EL (cell line): ENCODE results near the gene NUDT22.
A peak's percentile ranks its signal among the peaks of the same experiment; 100 is the strongest.

ENCODE experiments used
- DNase-seq: peaks from one replicate; pipeline ENCODE4 v3.0.0-alpha.2; 2016

Gene NUDT22

GRCh38 chr11:64207256-64208085 is 18.6 kb upstream of the NUDT22 start:
- DNase-seq: peak; percentile 81

DNA sequence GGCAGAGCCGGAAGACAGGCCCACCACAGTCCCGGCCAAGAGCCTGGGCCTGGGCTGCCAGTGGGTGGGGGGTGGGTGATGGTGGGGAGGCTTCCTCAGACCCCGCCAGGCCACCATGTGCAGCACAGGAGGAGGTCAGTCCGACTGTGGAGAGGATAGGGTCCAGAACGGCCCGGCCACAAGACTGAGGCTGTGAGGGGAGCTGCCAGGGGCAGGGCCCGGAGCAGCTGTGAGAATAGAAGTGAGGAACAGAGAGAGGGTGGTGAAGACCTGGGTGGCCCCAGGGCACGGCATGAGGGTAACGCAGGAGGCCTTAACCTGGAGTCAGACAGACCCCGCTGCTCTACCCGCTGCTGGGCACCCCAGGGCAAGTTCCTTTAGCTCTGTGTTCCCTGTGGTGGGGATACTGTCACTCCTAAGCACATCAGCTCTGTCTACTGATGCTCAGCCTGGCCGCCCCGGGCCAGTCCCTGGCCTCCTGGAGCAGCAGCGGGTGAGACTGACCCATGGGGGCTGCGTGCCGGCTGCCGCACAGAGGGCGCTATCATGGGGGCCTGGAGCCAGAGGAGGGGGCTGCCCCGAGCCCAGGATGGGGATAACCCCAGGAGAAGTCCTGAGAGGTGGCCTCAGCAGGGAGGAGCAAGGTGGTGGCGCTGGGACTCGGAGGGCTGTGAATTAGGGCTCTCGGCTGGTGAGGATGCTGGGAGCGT is 17.8 kb upstream of the NUDT22 start:
- no peak for DNase-seq

DNA sequence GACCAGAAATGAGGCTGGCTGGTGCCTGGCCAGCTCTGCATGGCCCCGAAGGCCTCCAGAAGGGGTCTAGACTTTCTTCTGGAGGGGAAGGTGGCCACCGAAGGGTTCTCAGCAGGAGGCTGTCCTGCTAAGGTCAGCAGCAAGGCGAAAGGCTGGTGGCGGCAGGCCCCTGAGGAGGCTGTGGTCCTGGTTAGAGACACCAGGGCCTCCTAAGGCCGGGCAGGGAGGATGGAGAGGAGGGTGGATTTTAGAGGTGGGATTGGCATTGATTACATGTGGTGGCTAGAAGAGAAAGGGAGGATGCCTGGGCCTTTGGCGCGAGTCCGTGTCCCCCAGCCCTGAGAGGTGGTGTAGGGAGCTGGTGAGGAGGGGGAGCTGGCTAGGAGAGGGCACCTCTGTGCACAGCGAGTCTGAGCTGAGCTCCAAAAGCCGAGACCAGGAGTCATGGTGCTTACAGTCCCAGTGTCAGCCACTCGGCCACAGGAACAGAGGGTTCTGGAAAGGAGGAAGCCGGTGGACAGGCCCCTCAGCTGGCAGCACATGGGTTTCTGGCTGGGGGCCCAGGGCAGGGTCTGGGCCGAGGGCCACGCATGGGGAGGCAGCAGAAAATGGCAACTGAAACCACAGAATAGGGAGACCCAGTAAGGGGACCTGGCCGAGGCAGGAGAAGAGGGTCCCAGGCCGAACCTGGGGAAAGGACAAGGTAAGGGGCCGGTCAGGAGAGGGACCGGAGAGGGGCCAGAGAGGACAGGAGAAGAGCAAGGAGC is 17.1 kb upstream of the NUDT22 start:
- DNase-seq: no peak

DNA sequence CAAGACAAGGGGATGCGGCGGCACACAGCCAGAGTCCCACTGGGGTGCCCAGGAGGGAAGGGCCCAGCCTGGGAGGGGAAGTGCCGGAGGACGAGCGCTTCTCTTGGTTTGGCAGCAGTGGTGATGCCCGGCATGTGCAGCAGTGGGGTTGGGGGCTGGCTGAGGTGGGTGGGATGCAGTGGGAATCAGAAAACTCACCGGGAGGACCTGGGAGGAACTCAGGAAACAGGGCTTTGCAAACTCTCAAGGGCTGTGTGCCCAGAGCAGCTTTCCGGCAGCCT is 16.6 kb upstream of the NUDT22 start:
- DNase-seq: no peak

DNA sequence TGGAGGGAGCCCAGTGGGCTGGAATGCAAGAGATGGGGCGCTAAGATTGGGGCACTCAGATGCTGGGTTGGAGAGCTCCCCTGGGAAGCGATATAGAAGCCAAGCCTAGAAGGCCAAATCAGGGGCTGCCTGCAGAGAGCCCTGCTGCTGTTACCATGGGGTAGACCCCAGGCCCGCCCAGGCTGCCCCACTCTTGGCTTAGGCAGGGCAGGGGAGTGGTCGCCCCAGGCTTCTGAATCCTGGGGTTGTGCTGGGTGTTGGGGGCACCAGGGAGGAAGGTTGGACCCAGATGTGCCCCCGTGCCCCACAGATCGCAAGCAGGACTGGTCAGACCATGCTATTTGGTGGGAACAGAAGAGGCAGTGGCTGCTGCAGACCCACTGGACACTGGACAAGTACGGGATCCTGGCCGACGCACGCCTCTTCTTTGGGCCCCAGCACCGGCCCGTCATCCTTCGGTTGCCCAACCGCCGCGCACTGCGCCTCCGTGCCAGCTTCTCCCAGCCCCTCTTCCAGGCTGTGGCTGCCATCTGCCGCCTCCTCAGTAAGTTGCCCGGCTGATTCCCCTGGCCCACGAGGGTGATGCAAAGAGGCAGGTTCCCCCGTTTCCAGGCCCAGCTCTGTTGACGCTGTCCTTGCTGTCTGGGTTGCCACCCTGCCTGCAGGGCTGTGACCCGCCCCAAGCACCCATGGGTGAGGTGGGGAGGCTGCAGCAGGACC is 15.6 kb upstream of the NUDT22 start:
- DNase-seq: no peak

- no peak for DNase-seq
These were observed 14.7 kb upstream of the NUDT22 start for GRCh38 chr11:64211181-64211872.

- no peak for DNase-seq
These were observed 9.2 kb upstream of the NUDT22 start for GRCh38 chr11:64216879-64217278.

- DNase-seq: no peak
These were observed 7.3 kb upstream of the NUDT22 start for GRCh38 chr11:64218628-64219353.

DNA sequence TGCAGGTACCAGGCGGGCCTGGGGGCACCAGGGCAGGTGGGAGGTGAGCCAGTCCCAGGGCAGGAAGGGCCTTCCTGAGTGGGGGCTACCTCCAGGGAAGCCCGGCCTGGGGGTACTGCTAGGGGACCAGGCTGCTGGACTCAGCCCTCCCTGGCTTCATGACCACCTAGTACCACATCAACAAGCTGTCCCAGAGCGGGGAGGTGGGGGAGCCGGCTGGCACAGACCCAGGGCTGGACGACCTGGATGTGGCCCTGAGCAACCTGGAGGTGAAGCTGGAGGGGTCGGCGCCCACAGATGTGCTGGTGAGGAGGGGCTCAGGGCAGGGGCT is 6.8 kb upstream of the NUDT22 start:
- DNase-seq: no peak

DNA sequence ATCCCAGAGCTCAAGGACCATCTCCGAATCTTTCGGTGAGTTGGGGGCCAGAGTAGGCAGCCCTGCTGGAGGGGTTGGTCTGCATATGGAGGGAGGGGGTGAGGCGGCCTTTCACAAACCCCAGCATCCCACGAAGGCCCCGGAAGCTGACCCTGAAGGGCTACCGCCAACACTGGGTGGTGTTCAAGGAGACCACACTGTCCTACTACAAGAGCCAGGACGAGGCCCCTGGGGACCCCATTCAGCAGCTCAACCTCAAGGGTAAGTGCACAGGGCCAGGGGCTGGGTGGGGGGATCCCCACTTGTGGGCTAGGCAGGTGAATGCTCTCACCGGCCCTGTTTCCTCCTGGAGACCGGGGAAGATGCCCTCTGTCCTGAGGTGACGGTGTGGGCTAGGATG is 6.3 kb upstream of the NUDT22 start:
- no peak for DNase-seq

- DNase-seq: no peak
These were observed 5.8 kb upstream of the NUDT22 start for GRCh38 chr11:64220271-64220670.

- no peak for DNase-seq
These were observed 5.3 kb upstream of the NUDT22 start for GRCh38 chr11:64220798-64221197.

DNA sequence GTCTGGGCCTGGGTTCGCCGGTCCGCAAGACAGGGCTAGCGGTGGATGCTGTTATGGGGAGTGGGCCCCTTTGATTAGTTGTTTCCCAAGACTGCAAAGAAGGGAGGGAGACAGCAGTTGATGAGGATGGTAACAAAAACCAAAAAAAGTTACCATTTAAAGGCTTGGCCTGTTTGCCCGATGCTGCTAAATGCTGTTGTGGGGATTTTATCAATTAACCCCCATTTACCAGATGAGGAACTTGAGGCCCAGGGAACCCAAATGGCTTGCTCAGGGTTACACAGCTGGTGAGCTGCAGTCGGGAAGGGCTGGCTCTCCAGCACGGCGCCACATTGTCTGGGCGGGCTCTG is 3.4 kb upstream of the NUDT22 start:
- no peak for DNase-seq

DNA sequence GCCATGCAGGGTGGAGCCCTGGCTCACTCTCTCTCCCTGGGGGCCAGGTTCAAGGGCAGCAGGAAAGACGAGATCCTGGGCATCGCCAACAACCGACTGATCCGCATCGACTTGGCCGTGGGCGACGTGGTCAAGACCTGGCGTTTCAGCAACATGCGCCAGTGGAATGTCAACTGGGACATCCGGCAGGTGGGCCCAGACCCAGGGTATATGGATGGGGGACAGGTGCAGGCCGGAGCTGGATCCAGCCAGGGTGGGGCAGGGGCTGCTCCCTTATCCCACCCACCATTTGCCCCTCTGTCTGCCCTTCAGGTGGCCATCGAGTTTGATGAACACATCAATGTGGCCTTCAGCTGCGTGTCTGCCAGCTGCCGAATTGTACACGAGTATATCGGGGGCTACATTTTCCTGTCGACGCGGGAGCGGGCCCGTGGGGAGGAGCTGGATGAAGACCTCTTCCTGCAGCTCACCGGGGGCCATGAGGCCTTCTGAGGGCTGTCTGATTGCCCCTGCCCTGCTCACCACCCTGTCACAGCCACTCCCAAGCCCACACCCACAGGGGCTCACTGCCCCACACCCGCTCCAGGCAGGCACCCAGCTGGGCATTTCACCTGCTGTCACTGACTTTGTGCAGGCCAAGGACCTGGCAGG is 2.9 kb upstream of the NUDT22 start:
- no peak for DNase-seq

DNA sequence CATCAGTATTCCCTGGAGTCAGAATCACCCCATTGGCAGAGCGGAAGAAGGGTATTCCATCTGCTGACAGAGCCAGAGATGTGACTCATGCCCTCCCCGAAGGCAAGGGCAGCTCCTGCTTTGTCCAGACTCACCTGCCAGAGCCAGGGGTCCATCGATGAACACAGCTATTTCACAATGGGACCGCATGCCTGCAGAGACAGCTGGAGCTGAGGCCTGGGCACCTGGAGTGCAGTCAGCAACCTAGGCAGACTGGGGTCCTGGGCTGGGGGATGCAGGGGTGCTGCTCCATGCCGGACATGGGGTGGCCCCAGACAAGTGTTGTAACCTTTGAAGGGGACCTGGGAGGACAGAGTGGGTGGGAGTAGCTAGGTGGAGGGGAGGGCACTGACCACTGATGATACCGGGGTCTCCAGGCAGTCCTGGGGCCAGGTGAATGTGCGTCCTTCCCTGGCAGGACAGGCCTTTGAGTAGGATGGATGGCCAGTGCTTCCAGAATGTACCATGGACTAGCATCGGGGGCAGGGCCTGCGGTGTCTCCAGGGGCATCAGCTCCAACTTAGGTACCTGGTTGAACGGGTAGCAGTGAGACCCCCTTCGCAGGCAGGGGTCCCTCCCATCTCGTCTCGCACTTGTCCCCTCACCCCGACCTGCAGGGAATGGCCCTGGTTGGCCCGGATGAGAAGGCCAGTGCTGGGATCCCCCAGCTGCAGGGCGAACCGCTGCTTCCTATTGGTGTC is 1.8 kb upstream of the NUDT22 start:
- peak; percentile 34 for DNase-seq

- DNase-seq: peak; percentile 31
These were observed 1.0 kb upstream of the NUDT22 start for GRCh38 chr11:64224891-64225607.

- peak; percentile 37 for DNase-seq
These were observed 505 bp downstream of the NUDT22 start for GRCh38 chr11:64226507-64227051.

DNA sequence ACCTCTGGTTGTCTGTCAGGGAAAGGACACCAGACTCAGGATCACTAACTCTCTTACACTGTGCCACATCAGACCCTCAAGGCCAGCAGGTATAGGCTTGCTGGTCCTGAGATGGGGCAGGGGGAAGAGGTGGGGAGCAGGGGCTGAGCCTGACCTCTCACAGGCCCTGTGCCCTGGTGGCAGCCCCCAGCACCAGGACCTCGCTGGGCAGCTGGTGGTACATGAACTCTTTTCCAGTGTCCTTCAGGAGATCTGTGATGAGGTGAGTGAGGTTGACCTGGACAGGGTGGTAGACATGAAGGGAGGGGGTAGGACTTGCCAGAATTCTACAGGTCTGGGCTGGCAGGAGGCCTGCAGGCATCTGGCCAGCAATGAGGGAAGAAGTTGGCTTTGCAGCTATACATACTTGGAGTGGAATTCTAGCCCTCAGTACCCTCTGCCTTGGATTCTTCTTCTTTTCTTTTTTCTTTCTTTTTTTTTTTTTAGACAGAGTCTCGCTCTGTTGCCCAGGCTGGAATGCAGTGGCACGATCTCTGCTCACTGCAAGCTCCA is 1.4 kb downstream of the NUDT22 start:
- no peak for DNase-seq

DNA sequence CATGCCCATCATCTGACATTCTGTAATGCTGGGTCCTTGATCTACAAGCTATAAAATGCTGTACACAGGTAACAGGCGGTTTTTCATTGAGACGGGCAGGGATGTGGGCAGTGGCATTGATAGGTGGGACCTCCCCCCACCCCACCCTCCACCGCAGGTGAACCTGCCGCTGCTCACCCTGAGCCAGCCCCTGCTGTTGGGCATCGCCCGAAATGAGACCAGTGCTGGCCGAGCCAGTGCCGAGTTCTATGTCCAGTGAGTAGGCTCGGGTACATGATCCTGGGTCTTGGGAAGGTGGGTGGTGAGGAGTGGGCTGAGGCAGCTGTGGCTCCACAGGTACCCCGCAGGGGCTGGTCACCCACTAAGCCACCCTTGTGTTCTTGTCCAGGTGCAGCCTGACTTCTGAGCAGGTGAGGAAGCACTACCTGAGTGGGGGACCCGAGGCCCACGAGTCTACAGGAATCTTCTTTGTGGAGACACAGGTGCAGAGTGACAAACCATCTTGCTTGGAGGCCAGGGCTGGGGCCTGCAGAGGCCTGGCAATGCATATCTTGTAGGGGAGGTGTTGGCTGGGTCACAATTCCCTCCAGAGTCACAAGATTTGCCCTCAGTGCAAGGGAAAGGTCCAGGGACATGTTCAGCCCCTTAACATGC is 3.1 kb downstream of the NUDT22 start:
- no peak for DNase-seq
